Fibroblast of upper back skin (primary cell): ENCODE data around the gene COL18A1.
"Not testable (repeated sequence)": the region's sequence is repeated elsewhere in the genome, so short reads cannot be mapped to it uniquely, and the experiment has no call there.

Experiments used
- DNase-seq: peaks from one replicate; pipeline ENCODE4 v3.0.0-alpha.2; 2013

Gene COL18A1

DNA sequence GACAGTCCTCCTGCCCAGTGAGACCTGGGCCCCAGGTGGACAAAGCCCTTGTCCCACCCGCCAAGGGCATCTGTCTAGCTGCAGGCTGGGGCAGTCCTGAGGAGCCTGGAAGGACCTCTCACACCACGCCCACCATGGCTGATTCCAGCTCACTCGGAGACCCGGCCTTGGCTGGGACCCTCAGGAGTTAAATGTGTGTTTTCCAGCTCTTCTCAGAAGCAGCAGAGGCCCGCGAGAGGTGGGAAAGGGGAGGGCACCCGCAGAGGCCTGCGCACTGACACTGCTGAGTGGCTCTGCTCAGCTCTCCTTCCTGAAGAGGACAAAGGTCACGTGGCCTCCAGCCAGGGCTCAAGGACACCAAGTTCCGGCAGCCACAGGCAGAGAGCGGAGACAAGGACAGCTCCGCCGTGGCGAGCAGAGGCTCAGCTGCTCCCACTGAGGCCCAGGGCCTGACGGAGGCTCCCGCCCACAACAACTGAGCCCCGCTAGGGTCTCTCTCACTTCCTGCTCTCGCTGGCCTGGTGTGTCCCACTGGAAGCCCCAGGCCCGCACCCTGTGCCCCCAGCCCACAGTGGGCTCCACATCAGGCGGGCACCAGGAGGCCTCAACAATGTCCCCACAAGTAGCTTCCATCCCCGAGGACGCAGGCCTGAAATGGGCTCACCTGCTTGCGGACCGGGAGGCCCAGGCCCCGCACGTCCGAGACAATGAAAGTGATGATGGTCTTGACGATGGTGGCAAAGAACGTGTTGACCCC lies 120.4 kb downstream of the COL18A1 start:
- DNase-seq: no peak

GRCh38 chr21:45525910-45526306 lies 120.9 kb downstream of the COL18A1 start:
- DNase-seq: no peak

- not testable (repeated sequence) for DNase-seq
These were observed 122.4 kb downstream of the COL18A1 start for GRCh38 chr21:45527151-45527999.

- DNase-seq: no peak
These were observed 123.2 kb downstream of the COL18A1 start for GRCh38 chr21:45528028-45528705.

DNA sequence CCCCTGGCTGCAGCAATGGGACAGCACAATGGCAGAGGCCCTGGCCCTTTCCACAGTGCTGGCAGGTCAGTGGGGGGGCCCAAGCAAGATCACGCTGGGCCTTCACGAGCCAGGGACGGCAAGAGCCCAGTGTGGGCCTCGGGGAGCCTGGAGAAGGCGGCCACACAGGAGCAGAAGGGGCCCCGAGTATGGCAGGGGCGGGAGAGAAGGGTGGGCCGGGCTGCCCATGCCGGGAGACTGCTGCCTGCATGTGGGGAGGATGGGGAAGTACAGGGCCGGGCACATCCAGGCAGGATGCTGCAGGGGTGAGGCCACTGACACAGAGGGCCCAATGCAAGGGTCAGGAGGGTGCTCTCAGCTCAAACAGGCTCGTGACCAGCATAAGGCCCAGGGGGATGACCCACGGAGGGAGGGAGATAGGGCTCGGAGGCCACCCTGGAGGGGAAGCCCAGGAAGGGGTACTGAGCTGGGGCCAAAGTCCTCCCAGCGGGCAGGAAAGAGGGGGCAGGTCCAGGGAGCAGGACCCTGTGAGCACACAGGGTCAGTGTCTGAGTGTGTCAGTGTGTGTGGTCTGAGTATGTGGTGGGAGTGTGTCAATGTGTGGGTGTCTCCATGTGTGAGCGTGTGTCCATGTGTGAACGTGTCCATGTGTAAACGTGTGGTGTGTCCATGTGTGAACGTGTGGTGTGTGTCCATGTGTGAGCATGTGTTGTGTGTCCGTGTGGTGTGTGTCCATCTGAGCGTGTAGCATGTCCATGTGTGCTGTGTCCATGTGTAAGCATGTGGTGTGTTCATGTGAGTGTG lies 124.2 kb downstream of the COL18A1 start:
- no peak for DNase-seq

GRCh38 chr21:45529785-45530422 lies 124.9 kb downstream of the COL18A1 start:
- DNase-seq: no peak

DNA sequence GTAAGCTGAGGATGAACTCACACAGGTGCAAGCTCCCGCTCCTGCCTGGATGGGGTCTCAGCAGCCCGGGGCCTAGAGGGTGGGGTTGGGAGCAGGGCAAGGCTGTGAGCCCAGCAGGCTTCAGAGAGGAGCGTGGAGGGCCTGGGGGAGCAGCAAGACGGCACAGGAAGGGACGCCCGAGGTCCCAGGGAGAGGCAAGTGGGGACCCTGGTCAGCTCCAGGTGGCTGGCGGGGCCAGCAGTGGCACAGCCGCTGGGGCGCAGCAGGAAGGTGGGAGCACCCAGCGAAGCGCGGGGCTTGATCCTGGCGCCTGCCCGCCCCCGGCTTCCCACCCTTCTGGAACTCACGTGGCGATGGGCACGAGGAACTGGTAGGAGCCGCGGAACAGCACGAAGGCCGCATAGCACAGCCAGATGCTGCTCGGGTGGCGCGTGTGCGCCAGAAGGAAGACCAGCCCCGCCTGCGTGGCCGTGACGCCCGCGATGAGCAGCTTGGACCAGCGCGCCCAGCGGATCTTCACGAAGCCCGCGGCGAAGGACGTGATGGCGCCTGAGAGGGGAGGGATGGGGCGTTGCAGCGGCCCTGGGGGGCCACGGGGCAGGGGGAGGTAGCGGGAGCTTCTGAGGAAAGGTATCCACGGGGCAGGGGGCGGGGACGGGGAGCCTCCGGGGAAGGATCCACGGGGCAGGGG lies 125.6 kb downstream of the COL18A1 start:
- no peak for DNase-seq

DNA sequence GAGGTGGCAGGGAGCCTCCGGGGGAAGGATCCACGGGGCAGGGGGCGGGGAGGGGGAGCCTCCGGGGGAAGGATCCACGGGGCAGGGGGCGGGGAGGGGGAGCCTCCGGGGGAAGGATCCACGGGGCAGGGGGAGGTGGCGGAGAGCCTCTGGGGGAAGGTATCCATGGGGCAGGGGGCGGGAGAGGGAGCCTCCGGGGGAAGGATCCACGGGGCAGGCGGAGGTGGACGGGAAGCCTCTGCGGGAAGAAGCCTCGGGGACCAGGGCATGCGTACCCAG lies 126.1 kb downstream of the COL18A1 start:
- DNase-seq: not testable (repeated sequence)

DNA sequence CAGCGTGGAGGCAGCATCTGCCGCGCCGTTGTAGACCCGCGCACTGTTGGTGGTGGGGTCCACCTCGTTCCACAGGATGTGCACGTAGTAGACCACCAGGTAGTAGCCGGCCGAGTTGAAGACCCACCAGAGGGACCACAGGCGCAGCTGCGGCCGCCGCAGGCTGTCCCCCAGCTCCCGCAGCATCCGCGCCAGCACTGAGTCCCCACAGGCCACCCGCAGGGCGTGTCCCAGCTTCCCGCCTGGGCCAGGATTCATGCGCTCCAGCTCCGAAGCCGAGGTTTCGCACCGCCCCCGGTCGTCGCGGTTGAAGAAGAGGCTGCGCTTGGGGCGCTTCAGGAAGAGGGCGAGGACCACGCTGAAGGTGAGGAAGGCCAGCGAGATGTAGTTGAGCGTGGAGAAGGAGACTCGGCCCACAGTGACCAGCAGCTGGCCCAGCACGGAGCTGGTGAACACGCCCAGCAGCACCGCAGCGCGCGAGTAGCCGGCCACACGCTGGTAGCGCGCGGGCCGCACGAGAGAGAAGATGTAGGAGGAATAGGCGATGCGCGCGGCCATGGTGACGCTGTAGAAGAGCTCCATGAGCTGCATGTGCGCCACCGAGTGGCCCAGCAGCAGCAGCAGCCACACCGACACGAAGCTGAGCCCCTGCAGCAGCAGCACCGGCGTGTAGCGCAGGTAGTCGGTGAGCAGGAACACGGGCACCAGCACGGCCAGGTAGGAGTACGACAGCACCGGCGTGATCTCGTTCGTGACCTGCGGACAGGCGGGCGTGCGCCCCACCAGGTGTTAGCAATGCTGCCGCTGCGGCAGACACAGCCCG lies 126.6 kb downstream of the COL18A1 start:
- no peak for DNase-seq

DNA sequence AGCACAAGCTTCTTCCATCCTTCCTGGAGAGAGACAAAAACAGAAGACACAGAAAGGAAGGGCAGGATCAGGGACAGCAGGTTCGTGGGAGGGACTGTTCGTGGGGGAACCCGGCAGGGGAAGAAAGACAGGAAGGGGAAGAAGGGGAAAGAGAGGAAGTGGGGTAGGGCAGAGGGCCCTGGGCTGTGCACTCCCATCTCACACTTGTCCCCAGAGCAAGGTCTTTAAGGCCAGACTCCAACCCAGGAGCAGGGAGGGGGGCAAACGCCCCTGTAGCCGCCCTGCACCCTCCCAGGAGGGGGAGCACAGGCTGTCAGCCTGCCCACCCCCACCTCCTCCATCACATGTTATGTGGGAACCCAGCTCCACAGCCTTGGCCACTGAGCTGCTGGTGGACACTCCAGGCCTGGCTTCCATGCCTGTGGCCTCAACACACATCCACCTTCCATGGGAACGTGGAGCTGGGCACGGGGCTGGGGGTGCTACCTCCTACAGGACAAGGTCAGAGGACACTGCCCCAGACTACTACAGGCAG lies 127.9 kb downstream of the COL18A1 start:
- no peak for DNase-seq

DNA sequence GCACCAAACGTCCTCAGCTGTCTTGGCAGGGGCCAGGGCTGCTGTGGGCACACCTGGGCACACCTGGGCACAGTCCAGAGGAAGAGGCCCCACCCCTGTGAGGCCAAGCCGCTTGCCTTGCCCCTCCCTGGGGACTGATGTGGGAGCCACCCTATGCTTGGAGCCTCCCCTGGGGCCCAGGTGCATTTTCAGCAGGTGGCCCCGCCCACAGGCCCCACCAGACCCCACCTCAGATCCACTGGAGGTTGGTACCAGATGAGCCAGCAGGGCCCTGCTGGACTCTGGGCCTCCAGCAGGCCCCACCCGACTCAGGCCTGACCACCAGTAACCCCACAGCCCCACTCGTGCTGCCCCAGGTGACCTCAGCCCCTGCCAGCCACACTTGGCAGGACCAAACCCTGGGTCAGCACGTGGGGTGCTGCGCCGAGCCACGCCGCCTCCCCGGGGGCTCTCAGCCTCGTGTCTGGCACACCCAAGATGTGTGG lies 128.4 kb downstream of the COL18A1 start:
- DNase-seq: no peak

- DNase-seq: no peak
These were observed 129.1 kb downstream of the COL18A1 start for GRCh38 chr21:45533846-45534635.

- DNase-seq: no peak
These were observed 129.8 kb downstream of the COL18A1 start for GRCh38 chr21:45534636-45535331.

DNA sequence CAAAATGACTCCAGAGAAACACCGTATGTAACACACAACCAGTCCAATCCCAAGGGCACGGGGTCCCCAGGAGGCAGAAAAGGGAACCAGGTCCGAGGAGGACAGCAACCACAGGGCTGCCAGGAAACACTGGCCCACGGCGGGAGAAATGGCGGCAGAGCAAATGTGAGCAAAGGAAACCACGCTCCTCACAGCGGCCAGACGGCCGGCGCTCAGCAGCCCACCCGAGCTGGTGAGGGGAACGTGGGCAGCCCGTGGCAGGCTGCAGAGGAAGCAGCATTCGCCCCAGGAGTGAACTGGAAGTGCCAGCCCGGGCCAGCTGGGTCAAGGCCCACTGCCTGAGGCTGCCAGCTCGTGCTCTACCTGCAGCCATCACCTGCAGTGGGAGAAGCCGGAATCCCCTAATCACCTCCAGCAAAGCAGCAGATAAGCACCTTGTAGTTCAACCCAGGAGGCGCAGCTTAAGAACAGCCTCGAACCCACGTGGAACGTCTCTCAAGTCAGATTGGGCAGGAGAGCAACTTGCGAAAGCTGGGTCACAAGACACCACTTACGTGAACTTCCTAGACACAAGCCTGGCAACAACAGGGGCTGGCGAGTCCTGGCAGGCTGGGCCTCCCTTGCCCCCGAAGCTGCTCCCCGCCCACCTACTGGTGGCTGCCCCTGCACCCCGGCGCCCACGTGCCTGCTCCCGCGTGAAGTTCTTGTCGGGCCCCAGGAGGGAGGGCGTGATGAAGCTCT lies 130.5 kb downstream of the COL18A1 start:
- no peak for DNase-seq

- DNase-seq: no peak
These were observed 131.5 kb downstream of the COL18A1 start for GRCh38 chr21:45536301-45537081.

DNA sequence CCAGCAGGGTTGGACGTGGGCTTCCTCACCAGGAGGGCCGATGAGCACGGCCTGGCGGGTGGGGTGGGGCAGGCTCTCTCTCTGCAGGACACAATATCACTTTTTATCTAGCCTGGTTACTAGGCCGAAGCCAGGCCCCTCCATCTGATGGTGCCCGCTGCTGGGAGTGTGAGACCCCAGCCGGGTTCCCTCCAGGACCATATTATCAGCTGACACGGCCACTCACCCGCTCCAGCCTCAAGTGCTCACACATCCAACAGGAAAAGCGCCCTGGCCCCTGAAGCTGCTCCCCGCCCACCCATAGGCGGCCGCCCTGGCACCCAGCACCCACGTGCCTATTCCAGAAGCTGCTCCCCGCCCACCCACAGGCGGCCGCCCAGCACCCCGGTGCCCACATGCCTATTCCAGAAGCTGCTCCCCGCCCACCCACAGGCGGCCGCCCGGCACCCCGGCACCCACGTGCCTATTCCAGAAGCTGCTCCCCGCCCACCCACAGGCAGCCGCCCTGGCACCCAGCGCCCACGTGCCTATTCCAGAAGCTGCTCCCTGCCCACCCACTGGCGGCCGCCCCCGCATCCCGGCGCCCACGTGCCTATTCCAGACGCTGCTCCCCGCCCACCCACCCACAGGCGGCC lies 132.3 kb downstream of the COL18A1 start:
- DNase-seq: no peak

- DNase-seq: no peak
These were observed 132.9 kb downstream of the COL18A1 start for GRCh38 chr21:45537746-45538291.
